PC-9 (cell line): ENCODE results near the gene COA8.

Experiments used
- CTCF ChIP-seq: fragments of 200-600 bp; sonication (generic); conservative IDR thresholded peaks from 2 replicates; pipeline ENCODE4 v1.6.1; 2017; ENCODE audit warnings: mixed run types, antibody characterized with exemption, mild to moderate bottlenecking, moderate library complexity
- EZH2 ChIP-seq: fragments of 200-600 bp; sonication (generic); IDR thresholded peaks from 2 replicates; pipeline ENCODE4 v1.8.0; 2017; ENCODE audit warnings: antibody characterized with exemption, low read depth

- TF ChIP-seq CTCF (no peak), EZH2 (no peak)
Measured at GRCh38 chr14:103551338-103551762, 11.4 kb upstream of the COA8 start.
